A673 (cell line): Measurements from ENCODE around the gene ADCY5.

Experiments
- EZH2 ChIP-seq: fragments of 200-600 bp; sonication (generic); IDR thresholded peaks from 2 replicates; pipeline ENCODE4 v1.6.1; 2017; ENCODE audit warnings: borderline replicate concordance, low read depth, mild to moderate bottlenecking, mixed read lengths, antibody characterized with exemption, low read length; ENCODE audit not compliant: poor library complexity, severe bottlenecking
- TF ChIP-seq, protein P1 (sequence below): fragments of 300-800, 200-600 bp; sonication (generic); conservative IDR thresholded peaks from 2 replicates; pipeline ENCODE4 v1.5.1; 2017; ENCODE audit warnings: low read depth, mild to moderate bottlenecking, antibody characterized with exemption, low read length, moderate library complexity, mixed read lengths

GRCh38 chr3:123298903-123299302 lies 150.0 kb downstream of the ADCY5 start:
- TF ChIP-seq, protein P1, sequence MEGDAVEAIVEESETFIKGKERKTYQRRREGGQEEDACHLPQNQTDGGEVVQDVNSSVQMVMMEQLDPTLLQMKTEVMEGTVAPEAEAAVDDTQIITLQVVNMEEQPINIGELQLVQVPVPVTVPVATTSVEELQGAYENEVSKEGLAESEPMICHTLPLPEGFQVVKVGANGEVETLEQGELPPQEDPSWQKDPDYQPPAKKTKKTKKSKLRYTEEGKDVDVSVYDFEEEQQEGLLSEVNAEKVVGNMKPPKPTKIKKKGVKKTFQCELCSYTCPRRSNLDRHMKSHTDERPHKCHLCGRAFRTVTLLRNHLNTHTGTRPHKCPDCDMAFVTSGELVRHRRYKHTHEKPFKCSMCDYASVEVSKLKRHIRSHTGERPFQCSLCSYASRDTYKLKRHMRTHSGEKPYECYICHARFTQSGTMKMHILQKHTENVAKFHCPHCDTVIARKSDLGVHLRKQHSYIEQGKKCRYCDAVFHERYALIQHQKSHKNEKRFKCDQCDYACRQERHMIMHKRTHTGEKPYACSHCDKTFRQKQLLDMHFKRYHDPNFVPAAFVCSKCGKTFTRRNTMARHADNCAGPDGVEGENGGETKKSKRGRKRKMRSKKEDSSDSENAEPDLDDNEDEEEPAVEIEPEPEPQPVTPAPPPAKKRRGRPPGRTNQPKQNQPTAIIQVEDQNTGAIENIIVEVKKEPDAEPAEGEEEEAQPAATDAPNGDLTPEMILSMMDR, result no peak
- no peak for TF ChIP-seq EZH2
